ENCODE measurements around the gene TPP2. TPM values are rescaled to one million over a fixed set of nuclear protein-coding genes. Genes with fewer than 3 reads are reported as not detected.
A peak's percentile ranks its signal among the peaks of the same experiment; 100 is the strongest.

The TPP2 gene
- 10 to 100 TPM; 24.5 to 32.2 (median 26.8) TPM for total RNA-seq

GRCh38 chr13:102596147-102597028 lies at the start of gene TPP2:
TPP2 (plus strand) TSS chr13:102596986; CDS start chr13:102597039, 53 bp downstream.
- WGBS, 2 donors = 0 to 1% methylated on average over 26 to 32 of the region's 53 CpGs
- TF ChIP-seq POLR2A (IDR thresholded peaks at IDR 0.05) (peak in 1 of 2 donors; percentile 40), CTCF (IDR thresholded peaks at IDR 0.05) (no peak)
- intact Hi-C loops (cut with DNase I; ENCODE audit: low total_unique reads) = no loop called here
- DNase-seq (ENCODE audit: low spot score in 2 of 2) = peak; percentile 98 to 100
- H3K4me3 ChIP-seq (ENCODE audit: low read depth, poor library complexity, severe bottlenecking) = peak within 1 kb of the TSS; percentile 95

GRCh38 chr13:102548811-102549210 lies 48.0 kb upstream of the TPP2 start:
- no peak for DNase-seq (ENCODE audit: low spot score in 2 of 2)
- H3K4me3 ChIP-seq (ENCODE audit: low read depth, poor library complexity, severe bottlenecking) = no peak overlapping the region
- intact Hi-C loops (cut with DNase I; ENCODE audit: low total_unique reads) = no loop called here
- no peak for TF ChIP-seq POLR2A (IDR thresholded peaks at IDR 0.05)
- no peak for TF ChIP-seq CTCF (IDR thresholded peaks at IDR 0.05)

- no peak for TF ChIP-seq CTCF (IDR thresholded peaks at IDR 0.05)
- TF ChIP-seq POLR2A (IDR thresholded peaks at IDR 0.05) = no peak
- 77 to 79% methylated on average over 7 of the region's 7 CpGs for WGBS, 2 donors
- no peak overlapping the region for H3K4me3 ChIP-seq (ENCODE audit: low read depth, poor library complexity, severe bottlenecking)
- DNase-seq (ENCODE audit: low spot score in 2 of 2) = no peak
- intact Hi-C loops (cut with DNase I; ENCODE audit: low total_unique reads) = loop anchor here (10.0 kb wide), 2 partner anchors 606 to 1406 kb away; no protein-coding TSS in a partner anchor
Observed at GRCh38 chr13:102550507-102550906, 46.3 kb upstream of the TPP2 start.

GRCh38 chr13:102555914-102556553 lies 40.8 kb upstream of the TPP2 start:
- intact Hi-C loops (cut with DNase I; ENCODE audit: low total_unique reads) = loop anchor here (10.0 kb wide), 2 partner anchors 611 to 1411 kb away; no protein-coding TSS in a partner anchor
- DNase-seq (ENCODE audit: low spot score in 2 of 2) = no peak
- 22 to 32% methylated on average over 6 of the region's 6 CpGs for WGBS, 2 donors
- TF ChIP-seq CTCF (IDR thresholded peaks at IDR 0.05) (no peak), POLR2A (IDR thresholded peaks at IDR 0.05) (no peak)
- no peak overlapping the region for H3K4me3 ChIP-seq (ENCODE audit: low read depth, poor library complexity, severe bottlenecking)

- intact Hi-C loops (cut with DNase I; ENCODE audit: low total_unique reads) = loop anchor here (10.0 kb wide), 2 partner anchors 612 to 1412 kb away; no protein-coding TSS in a partner anchor
- H3K4me3 ChIP-seq (ENCODE audit: low read depth, poor library complexity, severe bottlenecking) = no peak overlapping the region
- WGBS, 2 donors = 59 to 76% methylated on average over 3 of the region's 3 CpGs
- DNase-seq (ENCODE audit: low spot score in 2 of 2) = no peak
- no peak for TF ChIP-seq POLR2A (IDR thresholded peaks at IDR 0.05)
Observed at GRCh38 chr13:102556806-102557205, 40.0 kb upstream of the TPP2 start.

- TF ChIP-seq CTCF (IDR thresholded peaks at IDR 0.05) (no peak), POLR2A (IDR thresholded peaks at IDR 0.05) (no peak)
- H3K4me3 ChIP-seq (ENCODE audit: low read depth, poor library complexity, severe bottlenecking) = no peak overlapping the region
- 28 to 43% methylated on average over 2 of the region's 2 CpGs for WGBS, 2 donors
- intact Hi-C loops (cut with DNase I; ENCODE audit: low total_unique reads) = loop anchor here (10.0 kb wide), 2 partner anchors 613 to 1413 kb away; no protein-coding TSS in a partner anchor
- DNase-seq (ENCODE audit: low spot score in 2 of 2) = no peak
Observed at GRCh38 chr13:102558029-102558428, 38.8 kb upstream of the TPP2 start.
